Embryonic facial prominence (tissue), 1 donor: ENCODE measurements around the gene C3AR1.
A peak's percentile ranks its signal among the peaks of the same experiment; 100 is the strongest.
"Not testable (repeated sequence)": the region's sequence is repeated elsewhere in the genome, so short reads cannot be mapped to it uniquely, and the experiment has no call there.

Experiments used
- DNase-seq: peaks from one replicate; pipeline ENCODE4 v3.0.0-alpha.2; 2016; ENCODE audit errors: extremely low spot score

The C3AR1 gene

DNA sequence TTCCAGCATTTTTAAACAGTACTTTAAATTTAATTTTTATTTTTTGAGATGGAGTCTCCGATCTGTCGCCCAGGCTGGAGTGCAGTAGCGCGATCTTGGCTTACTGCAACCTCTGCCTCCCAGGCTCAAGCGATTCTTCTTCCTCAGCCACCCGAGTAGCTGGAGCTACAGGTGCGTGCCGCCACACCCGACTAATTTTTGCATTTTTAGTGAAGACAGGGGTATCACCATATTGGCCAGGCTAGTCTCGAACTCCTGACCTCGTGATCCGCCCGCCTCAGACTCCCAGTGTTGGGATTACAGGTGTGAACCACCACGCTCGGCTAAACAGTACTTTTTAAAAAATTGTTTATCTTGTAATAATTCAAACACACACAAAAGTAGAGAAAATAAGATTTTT is 37.9 kb downstream of the C3AR1 start:
- DNase-seq = no peak

DNA sequence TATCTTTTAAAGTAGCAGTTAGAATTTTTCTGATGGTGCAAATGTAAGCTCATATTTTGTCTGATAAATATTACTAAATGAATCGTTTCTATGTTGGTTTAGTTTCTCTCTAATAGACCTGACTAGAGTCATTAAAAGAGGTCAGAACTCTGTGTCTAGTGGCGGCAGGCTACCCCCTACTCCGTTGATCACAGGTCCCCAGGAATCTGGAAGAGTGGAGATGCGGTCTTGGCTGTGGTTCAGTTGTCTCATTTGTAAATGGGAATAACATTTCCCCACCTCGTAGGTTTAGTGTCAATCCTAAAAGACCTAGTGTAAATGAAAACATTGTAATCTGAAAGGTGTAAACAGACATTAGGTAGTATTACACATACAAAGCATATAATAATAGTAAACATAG is 38.3 kb downstream of the C3AR1 start:
- DNase-seq = no peak

DNA sequence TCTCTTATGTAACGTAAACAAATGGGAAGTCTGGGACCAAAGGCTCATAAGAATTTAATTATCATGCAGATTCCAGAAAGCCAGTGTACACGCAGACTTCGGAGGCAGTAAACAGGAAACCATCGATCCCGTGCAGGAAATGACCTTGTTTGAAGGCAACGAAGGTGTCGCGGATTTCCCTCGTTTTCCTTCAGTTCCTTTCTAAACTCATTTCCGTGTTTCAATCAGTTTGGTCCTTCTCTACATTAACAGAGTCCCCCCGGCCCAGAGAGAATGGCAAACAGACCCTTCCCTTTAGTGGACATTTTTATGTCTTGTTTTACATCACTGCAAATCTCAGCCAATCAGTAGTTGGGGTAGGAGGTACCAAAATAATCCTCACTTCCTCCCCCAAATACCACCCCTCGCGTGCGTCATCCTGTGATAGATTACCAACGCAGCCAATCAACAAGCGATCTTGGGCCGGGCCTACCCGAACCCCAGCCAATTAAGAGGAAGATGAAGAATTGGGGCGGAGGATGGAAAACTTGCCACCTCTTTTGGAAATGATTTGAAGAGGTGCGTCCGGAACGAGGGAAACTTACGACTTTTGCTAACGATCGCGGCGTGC is 39.8 kb downstream of the C3AR1 start:
- DNase-seq = peak; percentile 98

DNA sequence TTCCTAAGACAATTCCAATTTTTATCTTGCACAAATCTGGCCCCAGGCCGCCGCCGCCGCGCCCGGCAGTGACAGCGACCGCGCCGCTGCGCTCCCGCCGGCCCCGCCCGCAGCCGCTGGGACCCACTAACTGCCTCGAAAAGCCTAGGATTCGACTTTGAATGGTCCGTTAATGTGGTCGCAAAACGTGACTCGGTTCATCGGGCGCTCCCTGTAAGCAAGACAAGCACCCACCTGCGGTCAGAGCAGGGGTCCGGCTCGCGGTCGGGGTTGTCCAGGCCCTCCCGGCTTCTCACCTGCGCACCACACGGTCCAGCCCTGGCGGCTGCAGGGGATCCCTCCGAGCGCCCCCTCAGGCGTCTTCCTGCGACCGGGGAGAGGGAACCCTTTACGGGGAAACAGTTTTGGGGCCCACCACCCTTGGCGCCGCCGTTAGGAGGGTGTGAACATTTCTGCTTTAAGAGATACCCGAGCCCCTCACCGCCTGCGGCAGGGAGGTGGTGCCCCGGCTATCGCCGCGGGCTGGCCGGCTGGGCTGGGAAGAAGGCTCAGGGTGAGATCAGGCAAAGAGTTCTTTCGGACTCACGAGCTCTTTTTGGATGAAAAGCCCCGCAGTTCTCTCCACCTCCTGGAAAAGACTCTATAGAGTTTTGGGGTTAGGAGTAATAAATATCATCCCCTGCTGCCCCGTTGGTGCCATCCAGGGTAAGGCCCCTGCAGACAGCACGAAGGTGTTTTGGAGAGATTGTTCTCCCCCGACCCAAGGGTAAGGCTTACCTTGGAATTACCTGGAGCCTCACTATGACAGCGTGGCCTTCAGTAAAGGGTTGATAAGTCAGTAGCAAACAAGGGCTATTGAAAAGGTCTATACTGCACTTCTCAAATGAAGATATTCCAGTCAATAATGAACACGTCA is 47.2 kb downstream of the C3AR1 start:
- DNase-seq = no peak

DNA sequence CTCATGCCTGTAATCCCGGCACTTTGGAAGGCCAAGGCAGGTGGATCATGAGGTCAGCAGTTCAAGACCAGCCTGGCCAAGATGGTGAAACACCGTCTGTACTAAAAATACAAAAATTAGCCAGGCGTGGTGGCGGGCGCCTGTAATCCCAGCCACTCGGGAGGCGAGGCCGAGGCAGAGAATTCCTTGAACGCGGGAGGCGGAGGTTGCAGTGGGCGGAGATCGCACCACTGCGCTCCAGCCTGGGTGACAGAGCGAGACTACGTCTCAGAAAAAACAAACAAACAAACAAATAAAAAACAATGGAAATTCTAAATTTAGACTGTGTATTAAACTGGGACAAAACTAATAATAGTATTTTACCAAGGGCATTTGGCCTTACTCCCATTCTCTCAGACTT is 47.9 kb downstream of the C3AR1 start:
- DNase-seq = not testable (repeated sequence)

DNA sequence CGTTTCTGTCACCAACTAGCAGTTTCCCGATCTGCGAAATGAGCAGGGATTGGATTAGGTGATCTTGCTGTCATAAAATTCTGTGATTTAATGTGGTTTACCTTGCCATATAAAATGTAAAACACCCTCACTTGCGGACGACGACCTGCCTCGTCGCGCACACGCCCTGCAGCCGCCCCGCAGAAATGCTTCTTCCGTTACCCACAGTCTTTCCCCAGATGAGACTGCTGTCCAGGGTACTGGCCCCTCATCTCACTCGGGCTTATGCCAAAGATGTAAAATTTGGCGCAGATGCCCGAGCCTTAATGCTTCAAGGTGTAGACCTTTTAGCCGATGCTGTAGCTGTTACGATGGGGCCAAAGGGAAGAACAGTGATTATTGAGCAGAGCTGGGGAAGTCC is 51.3 kb downstream of the C3AR1 start:
- no peak for DNase-seq

DNA sequence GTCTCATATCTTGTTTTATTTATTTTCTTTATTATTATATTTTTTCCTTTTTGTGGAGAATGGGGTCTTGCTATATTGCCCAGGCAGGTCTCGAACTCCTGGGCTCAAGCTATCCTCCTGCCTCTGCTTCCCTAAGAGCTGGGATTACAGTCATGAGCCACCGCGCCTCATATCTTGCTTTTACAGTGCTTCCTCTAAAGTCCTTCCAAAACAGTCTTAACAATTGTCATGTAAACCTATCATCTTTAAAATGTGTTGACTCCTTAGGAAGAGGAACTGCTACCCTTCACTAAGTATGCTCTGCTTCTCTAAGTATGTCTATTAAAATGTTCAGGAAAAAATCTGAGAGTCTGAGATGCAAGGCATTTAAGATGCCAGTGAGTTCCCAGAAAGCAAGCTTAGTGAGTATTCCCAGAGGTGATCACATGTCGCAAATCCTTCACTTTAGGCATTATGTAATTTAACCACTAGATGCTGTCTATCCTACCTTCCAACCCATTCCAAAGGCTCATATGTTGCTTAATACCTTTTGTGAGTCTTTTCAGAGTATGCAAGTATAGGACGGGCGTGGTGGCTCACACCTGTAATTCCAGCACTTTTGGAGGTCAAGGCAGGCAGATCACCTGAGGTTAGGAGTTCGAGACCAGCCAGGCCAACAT is 53.4 kb downstream of the C3AR1 start:
- no peak for DNase-seq

DNA sequence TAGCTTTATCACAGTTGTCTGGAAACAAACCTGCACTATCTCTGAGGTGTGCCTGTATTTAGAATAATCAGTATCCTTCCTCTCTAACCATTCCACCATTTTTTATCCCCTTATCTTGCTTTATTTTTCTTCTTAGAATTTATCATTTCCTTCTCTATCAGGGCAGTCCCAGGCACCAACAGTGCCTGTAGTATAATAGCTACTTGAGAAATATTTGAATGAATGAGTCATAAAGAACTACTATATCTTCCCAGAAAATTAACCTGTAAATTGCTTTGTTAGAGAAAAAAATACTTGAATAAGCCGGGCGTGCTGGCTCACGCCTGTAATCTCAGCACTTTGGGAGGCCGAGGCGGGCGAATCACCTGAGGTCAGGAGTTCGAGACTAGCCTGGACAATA is 54.8 kb downstream of the C3AR1 start:
- DNase-seq = no peak
